HG03520 (cell line): ENCODE results near the gene AGO3.

Experiments used
- ATAC-seq: cut with Tn5 transposase; IDR thresholded peaks from one replicate; pipeline ENCODE4 v1.9.1; 2021; ENCODE audit warnings: mild to moderate bottlenecking, moderate library complexity; ENCODE audit not compliant: unreplicated experiment

Gene AGO3

GRCh38 chr1:36080801-36081200, 149.9 kb downstream of the AGO3 start:
- ATAC-seq = no peak

- ATAC-seq = no peak
These were observed 151.1 kb downstream of the AGO3 start for GRCh38 chr1:36081926-36082485.

GRCh38 chr1:36083219-36083618, 152.3 kb downstream of the AGO3 start:
- no peak for ATAC-seq

GRCh38 chr1:36083635-36084496, 153.0 kb downstream of the AGO3 start, which contains the start of gene TEKT2:
Gene TEKT2 (plus strand): TSS chr1:36084094. CDS start chr1:36084922, 828 bp downstream.
- ATAC-seq = no peak

- ATAC-seq = no peak
These were observed 153.7 kb downstream of the AGO3 start for GRCh38 chr1:36084497-36085115.

GRCh38 chr1:36085126-36085525, 154.2 kb downstream of the AGO3 start:
- no peak for ATAC-seq

- no peak for ATAC-seq
These were observed 155.0 kb downstream of the AGO3 start for GRCh38 chr1:36085686-36086526.

GRCh38 chr1:36086529-36087232, 155.8 kb downstream of the AGO3 start:
- no peak for ATAC-seq

- no peak for ATAC-seq
These were observed 156.6 kb downstream of the AGO3 start for GRCh38 chr1:36087233-36088123.

- no peak for ATAC-seq
These were observed 157.3 kb downstream of the AGO3 start for GRCh38 chr1:36088265-36088576.

GRCh38 chr1:36088577-36089392, 157.9 kb downstream of the AGO3 start, which contains the start of gene ADPRS:
Gene ADPRS (plus strand): TSS chr1:36088892. CDS start chr1:36088905, 13 bp downstream.
- ATAC-seq = peak; percentile 66

GRCh38 chr1:36089393-36090121, 158.7 kb downstream of the AGO3 start:
- peak; percentile 13 for ATAC-seq

GRCh38 chr1:36091141-36091540, 160.2 kb downstream of the AGO3 start:
- ATAC-seq = no peak

- no peak for ATAC-seq
These were observed 160.8 kb downstream of the AGO3 start for GRCh38 chr1:36091698-36092097.

GRCh38 chr1:36092166-36092797, 161.4 kb downstream of the AGO3 start:
- ATAC-seq = no peak

- no peak for ATAC-seq
These were observed 161.9 kb downstream of the AGO3 start for GRCh38 chr1:36092798-36093185.

- ATAC-seq = no peak
These were observed 162.3 kb downstream of the AGO3 start for GRCh38 chr1:36093226-36093625.
